ENCODE results near the gene QDPR. TPM values are rescaled to one million over a fixed set of nuclear protein-coding genes. Genes with fewer than 3 reads are reported as not detected.

QDPR gene
- 23.7 and 26.6 TPM in 2 replicates for polyA plus RNA-seq (2011; rRNA removed)
- polyA minus RNA-seq (2011; rRNA and poly(A)+ RNA removed), result 18.5 and 26.4 TPM in 2 replicates

- CTCF ChIA-PET, result no interaction called here
These were observed at the start of gene QDPR for GRCh38 chr4:17511950-17512795. TSS of gene QDPR (minus strand) at chr4:17512090. CDS start at chr4:17512054, 36 bp downstream.

DNA sequence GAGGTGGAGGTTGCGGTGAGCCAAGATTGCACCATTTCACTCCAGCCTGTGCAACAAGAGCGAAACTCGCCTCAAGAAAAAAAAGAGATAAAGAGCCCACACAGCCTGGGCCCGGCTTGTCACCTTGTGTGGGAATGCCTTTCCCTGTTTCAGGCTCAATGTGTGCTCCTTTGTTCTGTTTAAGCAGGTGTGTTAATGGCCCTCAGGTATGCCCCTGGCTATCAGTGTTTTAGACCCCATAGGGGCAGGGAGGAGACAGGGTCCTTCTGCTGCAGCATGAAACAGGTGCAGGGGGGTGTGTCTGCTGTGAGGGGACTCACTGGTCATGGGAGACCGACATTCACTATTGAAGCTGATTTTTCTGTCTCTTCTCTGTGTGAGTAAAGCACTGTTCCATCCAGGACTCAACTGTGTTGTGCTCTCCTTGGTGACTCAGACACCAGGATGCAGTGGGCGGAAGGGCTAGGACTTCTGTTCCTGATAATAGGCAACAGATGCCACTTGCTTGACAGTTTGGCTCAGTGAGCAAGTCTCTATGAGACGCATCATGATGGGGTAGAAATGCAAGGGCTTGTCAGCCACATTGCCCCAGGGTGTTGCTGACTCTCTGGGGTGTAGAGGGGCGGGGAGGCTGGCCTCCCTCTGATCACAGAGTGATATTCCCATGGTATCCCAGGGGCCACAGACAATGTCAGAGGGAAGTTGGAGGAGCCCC lies 49.5 kb upstream of the QDPR start:
- ChIA-PET CTCF (no interaction called here), POLR2A (no interaction called here)
- peak; percentile 66 for DNase-seq (ENCODE audit: low read depth)
- Histone ChIP-seq H3K27me3 (ENCODE audit: control insufficient read depth, insufficient read depth, low read length) (no peaks in the 10 kb centered on the region), H3K4me3 (ENCODE audit: low read depth, low read length) (no peak overlapping the region), H3K36me3 (ENCODE audit: control insufficient read depth, insufficient read depth, low read length) (no peaks in the 10 kb centered on the region)
- TF ChIP-seq CTCF (IDR thresholded peaks at IDR 0.05; ENCODE audit: insufficient read depth, low read depth, low read length), result no peak

More at GRCh38 chr4:17511950-17512795, at the start of gene QDPR:
- POLR2A ChIA-PET, result no interaction called here
- peak within 1 kb of the TSS; percentile 54 for H3K4me3 ChIP-seq (ENCODE audit: low read depth, low read length)
- H3K36me3 ChIP-seq (ENCODE audit: control insufficient read depth, insufficient read depth, low read length), result peaks cover 2% of the 10 kb centered on the region; the same call in 1 of the 2 replicates
- peak; percentile 41 for TF ChIP-seq CTCF (IDR thresholded peaks at IDR 0.05; ENCODE audit: insufficient read depth, low read depth, low read length)
- peaks cover 6% of the 10 kb centered on the region for H3K27me3 ChIP-seq (ENCODE audit: control insufficient read depth, insufficient read depth, low read length)
- peak; percentile 13 for DNase-seq (ENCODE audit: low read depth)

GRCh38 chr4:17560065-17560673 lies 48.3 kb upstream of the QDPR start:
- no peak for TF ChIP-seq CTCF (IDR thresholded peaks at IDR 0.05; ENCODE audit: insufficient read depth, low read depth, low read length)
- no peak for DNase-seq (ENCODE audit: low read depth)
- Histone ChIP-seq H3K27me3 (ENCODE audit: control insufficient read depth, insufficient read depth, low read length) (no peaks in the 10 kb centered on the region; the same call in 1 of the 2 replicates), H3K4me3 (ENCODE audit: low read depth, low read length) (no peak overlapping the region), H3K36me3 (ENCODE audit: control insufficient read depth, insufficient read depth, low read length) (no peaks in the 10 kb centered on the region)
- ChIA-PET POLR2A (no interaction called here), CTCF (interaction anchor here (3.3 kb wide), 1 partner anchor 11 kb away, joined by 15 read pairs; no protein-coding TSS in a partner anchor)

DNA sequence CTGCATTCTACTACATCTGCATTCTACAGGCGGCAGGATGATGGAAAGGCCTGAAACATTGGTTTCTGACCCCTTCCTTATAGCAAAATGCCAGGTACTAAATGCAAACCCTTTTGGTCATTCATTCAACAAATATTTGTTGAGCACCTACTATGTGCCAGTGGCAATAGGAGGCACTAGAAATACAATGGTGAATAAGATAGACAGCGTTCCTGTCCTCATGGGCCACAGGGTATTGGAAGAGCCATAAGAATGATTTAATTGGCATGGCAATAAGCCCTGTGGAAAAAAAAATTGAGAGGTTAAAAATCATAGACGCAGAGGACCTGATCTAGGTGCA lies 47.8 kb upstream of the QDPR start:
- ChIA-PET CTCF (interaction anchor here (0.6 to 3.3 kb wide), 2 partner anchors 11 to 268 kb away, joined by 3 to 15 read pairs; no protein-coding TSS in a partner anchor), POLR2A (no interaction called here)
- no peak for TF ChIP-seq CTCF (IDR thresholded peaks at IDR 0.05; ENCODE audit: insufficient read depth, low read depth, low read length)
- Histone ChIP-seq H3K4me3 (ENCODE audit: low read depth, low read length) (no peak overlapping the region), H3K27me3 (ENCODE audit: control insufficient read depth, insufficient read depth, low read length) (no peaks in the 10 kb centered on the region; the same call in 1 of the 2 replicates), H3K36me3 (ENCODE audit: control insufficient read depth, insufficient read depth, low read length) (no peaks in the 10 kb centered on the region)
- DNase-seq (ENCODE audit: low read depth), result no peak

Measured in BJ (cell line).